KOPT-K1 (cell line): ENCODE measurements around the gene PFDN1.
A peak's percentile ranks its signal among the peaks of the same experiment; 100 is the strongest.

Source experiments
- H3K27ac ChIP-seq: fragments of 200-600 bp; sonication (generic); 2 replicates; pipeline ENCODE4 v1.5.1; 2016; ENCODE audit warnings: antibody characterized with exemption, mild to moderate bottlenecking, low read depth, low read length; ENCODE audit not compliant: poor library complexity, severe bottlenecking
- H3K36me3 ChIP-seq: fragments of 200-600 bp; sonication (generic); 2 replicates; pipeline ENCODE4 v1.5.1; 2017; ENCODE audit warnings: antibody characterized with exemption, mild to moderate bottlenecking, low read length, moderate library complexity; ENCODE audit not compliant: insufficient read depth
- H3K9me3 ChIP-seq: fragments of 200-600 bp; sonication (generic); 2 replicates; pipeline ENCODE4 v1.5.1; 2017; ENCODE audit warnings: antibody characterized with exemption, low read length, mild to moderate bottlenecking; ENCODE audit not compliant: insufficient read depth, poor library complexity, severe bottlenecking

The PFDN1 gene

GRCh38 chr5:140293849-140294100, 9.1 kb downstream of the PFDN1 start:
- Histone ChIP-seq H3K27ac (no peak overlapping the region), H3K9me3 (no peaks in the 10 kb centered on the region), H3K36me3 (peaks cover 20% of the 10 kb centered on the region)

GRCh38 chr5:140293091-140293848, 9.6 kb downstream of the PFDN1 start:
- Histone ChIP-seq H3K27ac (no peak overlapping the region), H3K36me3 (peaks cover 15% of the 10 kb centered on the region), H3K9me3 (no peaks in the 10 kb centered on the region)

- Histone ChIP-seq H3K9me3 (no peaks in the 10 kb centered on the region), H3K27ac (no peak overlapping the region), H3K36me3 (peaks cover 8% of the 10 kb centered on the region; the same call in 1 of the 2 replicates)
Measured at GRCh38 chr5:140292212-140293036, 10.5 kb downstream of the PFDN1 start.

GRCh38 chr5:140287801-140288521, 14.9 kb downstream of the PFDN1 start:
- Histone ChIP-seq H3K27ac (no peak overlapping the region), H3K9me3 (no peaks in the 10 kb centered on the region), H3K36me3 (no peaks in the 10 kb centered on the region)

GRCh38 chr5:140286424-140286823, 16.5 kb downstream of the PFDN1 start:
- no peaks in the 10 kb centered on the region for H3K9me3 ChIP-seq
- no peaks in the 10 kb centered on the region for H3K36me3 ChIP-seq
- no peak overlapping the region for H3K27ac ChIP-seq

GRCh38 chr5:140284013-140284412, 18.9 kb downstream of the PFDN1 start:
- Histone ChIP-seq H3K9me3 (no peaks in the 10 kb centered on the region), H3K36me3 (peaks cover 6% of the 10 kb centered on the region; the same call in 1 of the 2 replicates), H3K27ac (no peak overlapping the region)

- Histone ChIP-seq H3K9me3 (peaks cover 6% of the 10 kb centered on the region), H3K27ac (no peak overlapping the region), H3K36me3 (peaks cover 12% of the 10 kb centered on the region; the same call in 1 of the 2 replicates)
Measured at GRCh38 chr5:140282266-140282665, 20.6 kb downstream of the PFDN1 start.

- peaks cover 6% of the 10 kb centered on the region for H3K9me3 ChIP-seq
- peaks cover 24% of the 10 kb centered on the region for H3K36me3 ChIP-seq
- no peak overlapping the region for H3K27ac ChIP-seq
Measured at GRCh38 chr5:140275837-140276236, 27.1 kb downstream of the PFDN1 start.

GRCh38 chr5:140273401-140273877, 29.5 kb downstream of the PFDN1 start:
- H3K36me3 ChIP-seq, result peaks cover 18% of the 10 kb centered on the region

GRCh38 chr5:140270008-140270407, 32.9 kb downstream of the PFDN1 start:
- peaks cover 28% of the 10 kb centered on the region for H3K9me3 ChIP-seq
- peaks cover 12% of the 10 kb centered on the region for H3K36me3 ChIP-seq
- no peak overlapping the region for H3K27ac ChIP-seq

More at GRCh38 chr5:140273401-140273877, 29.5 kb downstream of the PFDN1 start:
- H3K27ac ChIP-seq, result no peak overlapping the region
- peaks cover 6% of the 10 kb centered on the region for H3K9me3 ChIP-seq

- H3K9me3 ChIP-seq, result peaks cover 36% of the 10 kb centered on the region
- H3K36me3 ChIP-seq, result peaks cover 9% of the 10 kb centered on the region; the same call in 1 of the 2 replicates
- peak overlapping the region; percentile 46 for H3K27ac ChIP-seq
Measured at GRCh38 chr5:140267559-140268018, 35.3 kb downstream of the PFDN1 start.

GRCh38 chr5:140267201-140267540, 35.7 kb downstream of the PFDN1 start:
- Histone ChIP-seq H3K9me3 (peaks cover 36% of the 10 kb centered on the region), H3K36me3 (peaks cover 13% of the 10 kb centered on the region; the same call in 1 of the 2 replicates), H3K27ac (peak overlapping the region; percentile 46)

GRCh38 chr5:140266471-140267200, 36.3 kb downstream of the PFDN1 start:
- Histone ChIP-seq H3K36me3 (peaks cover 15% of the 10 kb centered on the region; the same call in 1 of the 2 replicates), H3K27ac (peak overlapping the region; percentile 46), H3K9me3 (peaks cover 36% of the 10 kb centered on the region)

- H3K36me3 ChIP-seq, result peaks cover 18% of the 10 kb centered on the region
- peaks cover 36% of the 10 kb centered on the region for H3K9me3 ChIP-seq
- H3K27ac ChIP-seq, result no peak overlapping the region
Measured at GRCh38 chr5:140265845-140266244, 37.1 kb downstream of the PFDN1 start.
